Neural cell (in vitro differentiated cells): Measurements from ENCODE around the gene PGAP1. TPM values are rescaled to one million over a fixed set of nuclear protein-coding genes. Genes with fewer than 3 reads are reported as not detected.

Source experiments
- H2AFZ ChIP-seq: fragments of 200-600, 300-800 bp; sonication (generic), shearing (Covaris generic); 2 replicates; pipeline ENCODE4 v1.6.0; 2014; ENCODE audit warnings: low read depth, mild to moderate bottlenecking, antibody characterized with exemption, low read length, moderate library complexity
- H3F3A ChIP-seq: fragments of 200-600 bp; shearing (Covaris generic); 2 replicates; pipeline ENCODE4 v1.6.1; 2016; ENCODE audit warnings: mild to moderate bottlenecking, moderate library complexity, mixed read lengths, antibody characterized with exemption, low read length; ENCODE audit not compliant: insufficient read depth, poor library complexity, severe bottlenecking
- H3K27ac ChIP-seq: fragments of 200-600, 300-800 bp; sonication (generic), shearing (Covaris generic); 2 replicates; pipeline ENCODE4 v1.5.1; 2014; ENCODE audit warnings: mild to moderate bottlenecking, low read length, moderate library complexity
- H3K27me3 ChIP-seq: fragments of 300-800, 200-600 bp; sonication (generic), shearing (Covaris generic); 2 replicates; pipeline ENCODE4 v1.6.0; 2014; ENCODE audit warnings: mild to moderate bottlenecking, low read depth, low read length, moderate library complexity; ENCODE audit not compliant: insufficient read depth
- H3K36me3 ChIP-seq: fragments of 300-800, 200-600 bp; sonication (generic), shearing (Covaris generic); 2 replicates; pipeline ENCODE4 v1.5.1; 2014; ENCODE audit warnings: mild to moderate bottlenecking, antibody characterized with exemption, low read length, moderate library complexity; ENCODE audit not compliant: insufficient read depth
- H3K4me2 ChIP-seq: fragments of 300-800, 200-600 bp; sonication (generic), shearing (Covaris generic); 2 replicates; pipeline ENCODE4 v1.6.0; 2014; ENCODE audit warnings: mild to moderate bottlenecking, low read length
- H3K4me3 ChIP-seq: fragments of 300-800, 200-600 bp; sonication (generic), shearing (Covaris generic); 2 replicates; pipeline ENCODE4 v1.5.1; 2014; ENCODE audit warnings: mild to moderate bottlenecking, low read length, moderate library complexity
- H3K79me2 ChIP-seq: fragments of 200-600 bp; shearing (Covaris generic); replicated peaks from 2 replicates; pipeline ENCODE4 v1.6.0; 2014; ENCODE audit warnings: mild to moderate bottlenecking, low read length, moderate library complexity; ENCODE audit not compliant: insufficient read depth
- H3K9ac ChIP-seq: fragments of 300-800, 200-600 bp; sonication (generic), shearing (Covaris generic); 2 replicates; pipeline ENCODE4 v1.6.1; 2016; ENCODE audit warnings: mild to moderate bottlenecking, low read length, mixed read lengths
- H3K9me2 ChIP-seq: fragments of 200-600 bp; shearing (Covaris generic); 2 replicates; pipeline ENCODE4 v1.6.1; 2016; ENCODE audit warnings: mild to moderate bottlenecking, low read length, mixed read lengths; ENCODE audit not compliant: insufficient read depth
- H3K9me3 ChIP-seq: fragments of 200-600, 300-800 bp; sonication (generic), shearing (Covaris generic); 2 replicates; pipeline ENCODE4 v1.6.1; 2016; ENCODE audit warnings: mild to moderate bottlenecking, mixed run types, low read length, moderate library complexity, mixed read lengths
- H4K20me1 ChIP-seq: fragments of 200-600 bp; shearing (Covaris generic); 2 replicates; pipeline ENCODE4 v1.6.1; 2016; ENCODE audit warnings: mild to moderate bottlenecking, mixed run types; ENCODE audit not compliant: insufficient read depth
- EP300 ChIP-seq: fragments of 450-650 bp; conservative IDR thresholded peaks from 2 replicates; pipeline ENCODE4 v1.6.1; 2014; ENCODE audit warnings: antibody characterized with exemption, mild to moderate bottlenecking, moderate library complexity; ENCODE audit not compliant: poor library complexity, severe bottlenecking
- EZH2 ChIP-seq: fragments of 200-600, 300-800 bp; shearing (Covaris generic), sonication (generic); IDR thresholded peaks from 2 replicates; pipeline ENCODE4 v1.6.1; 2014; ENCODE audit warnings: antibody characterized with exemption, low read length, borderline replicate concordance, mild to moderate bottlenecking; ENCODE audit not compliant: insufficient read depth, poor library complexity, severe bottlenecking
- MXI1 ChIP-seq: fragments of 450-650 bp; conservative IDR thresholded peaks from 2 replicates; pipeline ENCODE4 v1.6.1; 2014; ENCODE audit warnings: antibody characterized with exemption, mild to moderate bottlenecking; ENCODE audit not compliant: poor library complexity, severe bottlenecking
- POLR2AphosphoS5 ChIP-seq: IDR thresholded peaks from 2 replicates; pipeline ENCODE4 v1.6.1; 2012
- RAD21 ChIP-seq: fragments of 450-650 bp; conservative IDR thresholded peaks from 2 replicates; pipeline ENCODE4 v1.6.1; 2014; ENCODE audit warnings: antibody characterized with exemption, mild to moderate bottlenecking, moderate library complexity
- SMC3 ChIP-seq: fragments of 450-650 bp; conservative IDR thresholded peaks from 2 replicates; pipeline ENCODE4 v1.6.1; 2014; ENCODE audit warnings: antibody characterized with exemption, mild to moderate bottlenecking, moderate library complexity; ENCODE audit not compliant: poor library complexity
- TAF1 ChIP-seq: IDR thresholded peaks from 2 replicates; pipeline ENCODE4 v1.6.1; 2012; ENCODE audit warnings: low read depth
- polyA plus RNA-seq: library from polyadenylated mRNA; depleted of rRNA; stranded (reverse); fragments of >200 nt; gene quantifications from 2 replicates; pipeline ENCODE4 v1.2.3, GENCODE V29; 2014
- TF ChIP-seq, protein P1 (sequence below): IDR thresholded peaks from 2 replicates; pipeline ENCODE4 v1.6.1; 2012; ENCODE audit warnings: borderline replicate concordance
- TF ChIP-seq, protein P2 (sequence below): fragments of 450-650 bp; IDR thresholded peaks from 2 replicates; pipeline ENCODE4 v1.5.1; 2014; ENCODE audit warnings: antibody characterized with exemption, mild to moderate bottlenecking, moderate library complexity; ENCODE audit not compliant: poor library complexity, severe bottlenecking

PGAP1 gene
- polyA plus RNA-seq, 1 donor from 2014 or later: 63.3 TPM

GRCh38 chr2:196971574-196972279 is 45.2 kb upstream of the PGAP1 start:
- Histone ChIP-seq H3K9ac (no peak overlapping the region), H3K36me3 (no peaks in the 10 kb centered on the region), H3F3A (no peaks in the 10 kb centered on the region), H3K27me3 (no peaks in the 10 kb centered on the region), H3K79me2 (no peaks in the 10 kb centered on the region), H4K20me1 (no peaks in the 10 kb centered on the region), H3K9me2 (no peaks in the 10 kb centered on the region), H3K4me3 (no peak overlapping the region), H3K27ac (no peak overlapping the region), H2AFZ (no peak overlapping the region), H3K9me3 (no peaks in the 10 kb centered on the region), H3K4me2 (no peak overlapping the region)
- TF ChIP-seq EZH2 (no peak), RAD21 (no peak), MXI1 (no peak), EP300 (no peak), TAF1 (no peak), POLR2AphosphoS5 (no peak), SMC3 (no peak)
- TF ChIP-seq, protein P1, sequence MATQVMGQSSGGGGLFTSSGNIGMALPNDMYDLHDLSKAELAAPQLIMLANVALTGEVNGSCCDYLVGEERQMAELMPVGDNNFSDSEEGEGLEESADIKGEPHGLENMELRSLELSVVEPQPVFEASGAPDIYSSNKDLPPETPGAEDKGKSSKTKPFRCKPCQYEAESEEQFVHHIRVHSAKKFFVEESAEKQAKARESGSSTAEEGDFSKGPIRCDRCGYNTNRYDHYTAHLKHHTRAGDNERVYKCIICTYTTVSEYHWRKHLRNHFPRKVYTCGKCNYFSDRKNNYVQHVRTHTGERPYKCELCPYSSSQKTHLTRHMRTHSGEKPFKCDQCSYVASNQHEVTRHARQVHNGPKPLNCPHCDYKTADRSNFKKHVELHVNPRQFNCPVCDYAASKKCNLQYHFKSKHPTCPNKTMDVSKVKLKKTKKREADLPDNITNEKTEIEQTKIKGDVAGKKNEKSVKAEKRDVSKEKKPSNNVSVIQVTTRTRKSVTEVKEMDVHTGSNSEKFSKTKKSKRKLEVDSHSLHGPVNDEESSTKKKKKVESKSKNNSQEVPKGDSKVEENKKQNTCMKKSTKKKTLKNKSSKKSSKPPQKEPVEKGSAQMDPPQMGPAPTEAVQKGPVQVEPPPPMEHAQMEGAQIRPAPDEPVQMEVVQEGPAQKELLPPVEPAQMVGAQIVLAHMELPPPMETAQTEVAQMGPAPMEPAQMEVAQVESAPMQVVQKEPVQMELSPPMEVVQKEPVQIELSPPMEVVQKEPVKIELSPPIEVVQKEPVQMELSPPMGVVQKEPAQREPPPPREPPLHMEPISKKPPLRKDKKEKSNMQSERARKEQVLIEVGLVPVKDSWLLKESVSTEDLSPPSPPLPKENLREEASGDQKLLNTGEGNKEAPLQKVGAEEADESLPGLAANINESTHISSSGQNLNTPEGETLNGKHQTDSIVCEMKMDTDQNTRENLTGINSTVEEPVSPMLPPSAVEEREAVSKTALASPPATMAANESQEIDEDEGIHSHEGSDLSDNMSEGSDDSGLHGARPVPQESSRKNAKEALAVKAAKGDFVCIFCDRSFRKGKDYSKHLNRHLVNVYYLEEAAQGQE: no peak
- TF ChIP-seq, protein P2, sequence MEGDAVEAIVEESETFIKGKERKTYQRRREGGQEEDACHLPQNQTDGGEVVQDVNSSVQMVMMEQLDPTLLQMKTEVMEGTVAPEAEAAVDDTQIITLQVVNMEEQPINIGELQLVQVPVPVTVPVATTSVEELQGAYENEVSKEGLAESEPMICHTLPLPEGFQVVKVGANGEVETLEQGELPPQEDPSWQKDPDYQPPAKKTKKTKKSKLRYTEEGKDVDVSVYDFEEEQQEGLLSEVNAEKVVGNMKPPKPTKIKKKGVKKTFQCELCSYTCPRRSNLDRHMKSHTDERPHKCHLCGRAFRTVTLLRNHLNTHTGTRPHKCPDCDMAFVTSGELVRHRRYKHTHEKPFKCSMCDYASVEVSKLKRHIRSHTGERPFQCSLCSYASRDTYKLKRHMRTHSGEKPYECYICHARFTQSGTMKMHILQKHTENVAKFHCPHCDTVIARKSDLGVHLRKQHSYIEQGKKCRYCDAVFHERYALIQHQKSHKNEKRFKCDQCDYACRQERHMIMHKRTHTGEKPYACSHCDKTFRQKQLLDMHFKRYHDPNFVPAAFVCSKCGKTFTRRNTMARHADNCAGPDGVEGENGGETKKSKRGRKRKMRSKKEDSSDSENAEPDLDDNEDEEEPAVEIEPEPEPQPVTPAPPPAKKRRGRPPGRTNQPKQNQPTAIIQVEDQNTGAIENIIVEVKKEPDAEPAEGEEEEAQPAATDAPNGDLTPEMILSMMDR: no peak

DNA sequence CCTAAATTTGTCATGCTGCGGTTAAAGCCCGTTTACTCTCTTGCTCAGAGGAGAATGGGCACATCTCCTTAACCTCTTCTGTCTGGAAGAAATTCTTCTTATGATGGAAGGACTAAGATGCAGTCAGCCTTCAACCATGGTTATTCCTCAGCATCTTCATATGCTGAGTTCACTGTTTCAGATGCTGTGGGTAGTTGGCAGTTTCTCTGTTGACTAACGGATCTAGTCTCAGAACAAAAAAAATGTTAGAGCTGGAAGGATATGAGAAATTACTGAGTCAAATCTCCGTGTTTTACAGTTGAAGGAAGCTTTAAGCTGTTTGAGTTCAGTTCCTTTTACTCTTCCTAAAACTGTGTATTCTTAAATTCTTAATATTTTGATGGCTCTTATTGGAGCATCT is 43.6 kb upstream of the PGAP1 start:
- no peaks in the 10 kb centered on the region for H4K20me1 ChIP-seq
- H3K9me2 ChIP-seq: no peaks in the 10 kb centered on the region
- H3K27me3 ChIP-seq: no peaks in the 10 kb centered on the region
- H3K36me3 ChIP-seq: no peaks in the 10 kb centered on the region
- no peak overlapping the region for H3K9ac ChIP-seq
- H3K4me3 ChIP-seq: no peak overlapping the region
- no peaks in the 10 kb centered on the region for H3K79me2 ChIP-seq
- no peak overlapping the region for H3K27ac ChIP-seq
- H2AFZ ChIP-seq: no peak overlapping the region
- no peaks in the 10 kb centered on the region for H3K9me3 ChIP-seq
- H3F3A ChIP-seq: no peaks in the 10 kb centered on the region
- no peak overlapping the region for H3K4me2 ChIP-seq
- TF ChIP-seq, protein P2: no peak
- no peak for TF ChIP-seq MXI1
- no peak for TF ChIP-seq SMC3
- TF ChIP-seq POLR2AphosphoS5: no peak
- no peak for TF ChIP-seq EP300
- TF ChIP-seq EZH2: no peak
- TF ChIP-seq TAF1: no peak
- TF ChIP-seq, protein P1: no peak
- TF ChIP-seq RAD21: no peak
